Esophagus muscularis mucosa (tissue), 4 donors: ENCODE results near the gene MRGPRD.

Experiments
- CTCF ChIP-seq, 3 experiments: fragments of 200-600 bp in 2 of 3; fragments of 450-650 bp in 1 of 3; sonication (generic) in 2 of 3; IDR thresholded peaks; one replicate each; pipeline ENCODE4 v1.5.1; 2017 to 2019; ENCODE audit warnings: antibody characterized with exemption in 3 of 3, mild to moderate bottlenecking in 2 of 3, moderate library complexity in 1 of 3
- EP300 ChIP-seq: sonication (generic); formaldehyde crosslinking; IDR thresholded peaks from one replicate; pipeline ENCODE4 v1.6.1; 2017; ENCODE audit warnings: antibody characterized with exemption
- POLR2AphosphoS5 ChIP-seq, 2 donors: sonication (generic); formaldehyde crosslinking; IDR thresholded peaks; one replicate each; pipeline ENCODE4 v1.6.1; 2017; ENCODE audit warnings: antibody characterized with exemption in 2 of 2

- TF ChIP-seq POLR2AphosphoS5 (IDR thresholded peaks at IDR 0.05) (no peak), CTCF (IDR thresholded peaks at IDR 0.05) (no peak), EP300 (no peak)
Observed at GRCh38 chr11:68965901-68966853, 14.6 kb downstream of the MRGPRD start.
